Left ventricle myocardium superior (tissue), 1 donor: ENCODE measurements around the gene LCE2B. TPM values are rescaled to one million over a fixed set of nuclear protein-coding genes. Genes with fewer than 3 reads are reported as not detected.
"Not testable (repeated sequence)": the region's sequence is repeated elsewhere in the genome, so short reads cannot be mapped to it uniquely, and the experiment has no call there.

Experiments
- ATAC-seq: fragments of 200-7000 bp; cut with Tn5 transposase; one replicate; pipeline ENCODE4 v1.9.1; 2020; ENCODE audit warnings: mild to moderate bottlenecking, moderate library complexity
- DNase-seq: peaks from one replicate; pipeline ENCODE4 v3.0.0-alpha.2; 2020
- intact Hi-C: fragments of 100-400 bp; cut with micrococcal nuclease; formaldehyde crosslinking; loops from one replicate; pipeline ENCODE4 v1.11.0; 2022
- long read RNA-seq: library from polyadenylated mRNA; unstranded; transcript quantifications from one replicate; pipeline ENCODE4 v2.0.0, GENCODE V29; 2021
- total RNA-seq: library from RNA; stranded (reverse); fragmentation: NEBNext Ultra II Directional; extraction: Animal tissue kit (Norgen Biotek cat#: 25700); gene quantifications from one replicate; pipeline ENCODE4 v1.2.1, GENCODE V29; 2021
- donor health status: DM: no; HTN: yes; CAD: no; lungs with severe emphysema.

Gene LCE2B, protein sequence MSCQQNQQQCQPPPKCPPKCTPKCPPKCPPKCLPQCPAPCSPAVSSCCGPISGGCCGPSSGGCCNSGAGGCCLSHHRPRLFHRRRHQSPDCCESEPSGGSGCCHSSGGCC
- total RNA-seq, result not detected
- long read RNA-seq, result 0 reads

GRCh38 chr1:152685823-152686222 lies at the start of gene LCE2B:
Gene LCE2B, plus strand, starts transcription at chr1:152686123. Its CDS starts 721 bp downstream, at chr1:152686844.
- intact Hi-C loops, ATAC-seq, DNase-seq: not testable (repeated sequence)

- no peak for ATAC-seq
Measured at GRCh38 chr1:152640351-152640750, 45.6 kb upstream of the LCE2B start.

DNA sequence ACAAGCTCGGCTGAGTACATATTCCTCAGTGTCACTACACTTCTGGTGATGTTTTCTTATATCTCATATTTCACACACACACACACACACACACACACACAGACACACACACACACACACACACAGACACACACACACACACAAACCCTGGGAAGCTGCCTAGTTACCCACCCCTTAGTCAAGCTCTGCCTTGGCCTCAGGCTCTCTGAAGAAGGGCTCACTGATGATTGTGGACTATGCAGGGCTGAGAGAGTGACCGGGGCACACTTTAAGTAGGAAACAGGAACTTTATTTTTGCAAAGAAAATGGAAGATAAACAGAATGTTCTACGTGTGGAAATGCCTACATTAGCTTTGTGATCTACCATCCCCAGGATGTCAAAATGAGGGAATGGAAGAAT lies 42.0 kb upstream of the LCE2B start:
- DNase-seq (no peak), ATAC-seq (no peak)
- intact Hi-C loops, result no loop called here

More at GRCh38 chr1:152640351-152640750, 45.6 kb upstream of the LCE2B start:
- no peak for DNase-seq
- intact Hi-C loops, result no loop called here

DNA sequence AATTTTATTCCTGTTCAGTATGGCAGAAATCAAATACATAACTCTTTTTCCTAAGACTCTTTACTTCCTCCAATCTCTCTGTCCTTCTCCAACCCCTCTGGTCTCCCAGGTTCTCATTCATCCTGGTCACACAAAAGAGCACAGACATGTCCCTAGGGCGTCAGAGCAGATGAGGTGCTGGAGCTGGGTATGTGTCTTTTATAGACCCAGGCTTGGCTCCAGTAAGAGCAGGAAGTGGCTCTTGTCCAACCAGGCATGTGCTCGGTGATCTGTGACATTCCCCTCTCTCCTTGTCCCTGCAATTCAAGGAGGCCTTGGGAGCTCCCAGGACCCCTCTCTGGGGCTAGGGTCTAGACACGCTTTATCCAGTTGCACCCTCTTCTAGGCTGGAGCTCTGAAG lies 40.8 kb upstream of the LCE2B start:
- DNase-seq (no peak), ATAC-seq (no peak)
- intact Hi-C loops, result no loop called here

GRCh38 chr1:152646656-152647055 lies 39.3 kb upstream of the LCE2B start:
- no peak for DNase-seq
- intact Hi-C loops, result no loop called here
- ATAC-seq, result no peak

DNA sequence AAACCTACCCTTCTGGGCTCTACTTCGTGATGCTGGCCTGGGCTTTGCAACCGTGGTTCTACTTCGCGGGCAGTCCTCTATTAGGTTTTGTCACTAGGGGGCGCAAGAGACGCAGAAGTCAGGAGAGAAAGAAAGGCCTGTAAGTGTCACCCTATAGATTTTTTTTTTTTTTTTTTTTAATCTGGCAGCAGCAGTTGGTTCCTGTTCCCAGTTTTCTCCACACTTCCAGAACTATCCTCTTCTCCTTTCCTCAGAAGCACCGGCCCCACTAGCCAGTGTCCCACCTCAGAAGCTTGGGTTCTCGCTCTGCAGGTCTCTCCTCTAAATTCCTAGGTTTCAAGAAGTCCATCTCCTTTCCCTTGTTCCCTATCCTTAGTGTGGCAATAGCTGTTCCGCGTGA lies 31.8 kb upstream of the LCE2B start:
- DNase-seq, result no peak
- intact Hi-C loops, result no loop called here
- ATAC-seq, result no peak

GRCh38 chr1:152656459-152656858 lies 29.5 kb upstream of the LCE2B start:
- no peak for DNase-seq
- intact Hi-C loops, result no loop called here

GRCh38 chr1:152657677-152658076 lies 28.2 kb upstream of the LCE2B start:
- DNase-seq (no peak), ATAC-seq (no peak)
- intact Hi-C loops, result no loop called here

More at GRCh38 chr1:152656459-152656858, 29.5 kb upstream of the LCE2B start:
- ATAC-seq, result no peak

GRCh38 chr1:152658649-152659048 lies 27.3 kb upstream of the LCE2B start:
- ATAC-seq (no peak), DNase-seq (no peak)
- intact Hi-C loops, result no loop called here

- ATAC-seq (no peak), DNase-seq (no peak)
- intact Hi-C loops, result no loop called here
Measured at GRCh38 chr1:152663098-152663497, 22.8 kb upstream of the LCE2B start, which contains the start of gene LCE2D. Gene LCE2D, plus strand, starts transcription at chr1:152663380. Its CDS starts 726 bp downstream, at chr1:152664106.

- DNase-seq, intact Hi-C loops, ATAC-seq: not testable (repeated sequence)
Measured at GRCh38 chr1:152666171-152666570, 19.8 kb upstream of the LCE2B start.

DNA sequence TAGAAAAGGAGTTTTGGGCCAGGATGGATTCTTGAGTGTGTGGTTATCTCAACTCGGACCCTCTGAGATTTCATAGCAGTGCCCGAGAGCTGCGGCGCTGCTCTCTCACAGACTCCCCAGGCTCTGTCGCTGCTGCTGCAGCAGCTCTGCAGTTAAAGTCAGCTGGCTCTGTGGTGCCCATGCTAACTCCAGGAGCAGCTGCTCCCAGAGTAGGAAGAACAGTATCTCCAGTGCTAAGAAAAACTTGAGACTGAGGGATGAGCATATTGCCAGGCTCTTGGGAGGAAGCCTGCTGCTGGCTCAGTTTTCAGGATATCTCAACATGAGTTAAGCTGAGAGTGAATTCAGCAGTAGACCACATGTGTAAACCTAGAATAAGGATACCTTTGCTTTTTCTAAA lies 18.3 kb upstream of the LCE2B start:
- no peak for ATAC-seq
- DNase-seq, result no peak
- intact Hi-C loops, result no loop called here

DNA sequence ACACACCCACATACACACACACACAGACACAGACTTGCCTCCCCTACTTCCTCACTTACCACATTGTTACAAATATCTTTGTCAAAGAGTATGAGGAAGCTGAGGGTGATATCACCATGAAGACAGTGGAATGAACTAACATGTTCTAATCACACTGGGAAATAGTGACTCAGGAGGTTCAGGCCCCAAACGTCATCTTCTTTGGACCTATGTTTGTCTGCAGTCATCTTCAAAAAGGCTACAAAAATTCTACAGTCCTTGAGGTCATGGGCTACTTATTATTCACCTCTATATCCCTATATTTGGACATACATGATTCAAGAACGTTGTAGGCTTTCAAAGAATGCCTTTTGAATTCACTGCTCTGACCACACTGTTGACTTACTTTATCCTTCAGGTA lies 12.9 kb upstream of the LCE2B start:
- ATAC-seq (no peak), DNase-seq (no peak)
- intact Hi-C loops, result no loop called here

DNA sequence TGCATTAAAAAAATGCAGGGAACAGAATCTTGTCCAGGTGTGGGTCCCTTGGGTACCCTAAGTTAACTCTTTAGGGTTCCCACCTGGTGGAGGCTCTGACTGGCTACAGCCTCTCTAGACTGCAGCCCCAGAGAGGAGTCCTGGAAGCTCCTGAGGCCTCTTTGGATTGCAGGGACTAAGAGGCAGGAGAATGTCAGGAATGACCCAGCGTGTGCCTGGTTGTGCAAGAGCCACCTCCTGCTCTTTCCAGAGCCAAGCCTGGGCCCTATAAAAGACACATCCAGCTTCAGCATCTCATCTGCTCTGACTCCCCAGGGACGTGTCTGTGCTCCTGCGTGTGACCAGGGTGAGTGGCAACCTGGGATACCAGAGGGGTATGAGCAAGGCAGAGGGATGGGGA lies 10.9 kb upstream of the LCE2B start, which contains the start of gene LCE2C:
Gene LCE2C (plus strand): TSS at position 297 of the 400 bp plus-strand sequence. CDS start 737 bp downstream, outside the sequence.
- intact Hi-C loops, ATAC-seq, DNase-seq: not testable (repeated sequence)

GRCh38 chr1:152679459-152679858 lies 6.5 kb upstream of the LCE2B start:
- intact Hi-C loops, result no loop called here
- ATAC-seq, result peak; percentile 58
- DNase-seq, result no peak

DNA sequence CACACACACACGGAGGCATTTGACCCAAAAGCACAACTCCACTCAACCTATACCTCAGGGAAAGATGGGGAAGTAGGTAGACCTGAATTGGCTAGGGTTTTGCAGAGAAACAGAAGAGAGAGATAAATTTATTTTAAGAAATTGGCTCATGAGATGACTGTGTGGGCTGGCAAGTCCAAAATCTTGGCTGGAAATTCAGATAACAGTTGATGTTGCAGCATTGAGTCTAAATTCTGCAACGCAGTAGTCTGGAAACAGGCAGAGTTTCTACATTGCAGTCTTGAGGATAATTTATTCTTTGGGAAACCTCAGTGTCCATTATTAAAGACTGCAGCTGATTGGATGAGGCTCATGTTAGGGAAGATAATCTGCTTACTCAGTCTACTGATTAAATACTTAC lies 4.3 kb upstream of the LCE2B start:
- intact Hi-C loops, result no loop called here
- DNase-seq, result no peak
- ATAC-seq, result no peak

DNA sequence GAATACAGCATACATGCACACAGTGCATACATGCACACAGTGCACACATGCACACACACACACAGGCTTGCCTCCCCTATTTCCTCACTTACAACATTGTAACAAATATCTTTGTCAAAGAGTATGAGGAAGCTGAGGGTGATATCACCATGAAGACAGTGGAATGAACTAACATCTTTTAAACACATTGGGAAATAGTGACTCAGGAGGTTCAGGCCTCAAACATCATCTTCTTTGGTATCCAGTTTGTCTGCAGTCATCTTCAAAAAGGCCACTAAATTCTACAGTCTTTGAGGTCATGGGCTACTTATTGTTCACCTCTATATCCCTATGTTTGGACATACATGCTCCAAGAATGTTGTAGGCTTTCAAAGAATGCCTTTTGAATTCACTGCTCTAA lies 2.1 kb upstream of the LCE2B start:
- ATAC-seq, result no peak
- no peak for DNase-seq
- intact Hi-C loops, result no loop called here

DNA sequence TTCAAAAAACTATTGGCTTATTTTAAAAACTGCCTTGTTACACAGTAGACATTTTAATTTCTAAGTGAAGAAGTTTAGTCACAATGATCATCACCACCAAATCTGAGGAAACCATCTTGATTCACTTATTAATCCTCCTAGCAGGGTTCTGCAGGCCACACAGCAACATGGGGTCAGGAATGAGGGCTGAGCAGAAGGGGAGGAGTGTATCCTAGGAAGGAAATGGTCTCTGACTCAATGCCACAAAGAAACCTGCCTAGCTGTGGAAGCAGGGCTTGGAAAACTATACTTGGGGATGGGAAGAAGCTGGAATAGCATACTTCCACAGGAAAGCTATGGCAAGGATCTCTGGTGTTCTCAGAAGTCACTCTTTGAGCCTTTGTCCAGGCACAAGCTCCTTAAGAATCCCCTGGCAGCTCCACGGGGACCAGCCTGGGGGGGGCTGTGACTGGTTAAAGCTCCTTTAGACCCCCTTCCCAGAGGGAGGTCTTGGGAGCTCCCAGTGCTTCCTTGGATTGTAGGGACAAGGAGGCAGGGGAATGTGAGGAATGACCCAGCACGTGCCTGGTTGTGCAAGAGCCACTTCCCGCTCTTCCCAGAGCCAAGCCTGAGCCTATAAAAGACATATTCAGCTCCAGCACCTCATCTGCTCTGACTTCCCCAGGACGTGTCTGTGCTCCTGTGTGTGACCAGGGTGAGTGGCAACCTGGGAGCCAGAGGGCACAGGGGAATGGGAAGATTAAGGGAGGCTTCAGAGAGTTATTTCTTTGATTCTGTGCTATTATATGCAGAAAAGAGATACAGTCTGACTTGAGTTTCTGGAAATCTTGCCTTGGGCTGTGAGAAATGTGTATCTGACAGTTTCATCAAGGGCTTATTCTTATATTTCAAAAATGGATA lies 12.0 kb downstream of the LCE2B start, which contains the start of gene LCE2A:
Gene LCE2A (plus strand): TSS at position 645 of the 900 bp plus-strand sequence. CDS start 557 bp downstream, outside the sequence.
- intact Hi-C loops, result no loop called here
- no peak for DNase-seq
- ATAC-seq, result no peak

- ATAC-seq (no peak), DNase-seq (no peak)
- intact Hi-C loops, result no loop called here
Measured at GRCh38 chr1:152699746-152700145, 13.8 kb downstream of the LCE2B start.

- DNase-seq (no peak), ATAC-seq (no peak)
- intact Hi-C loops, result no loop called here
Measured at GRCh38 chr1:152707860-152708259, 21.9 kb downstream of the LCE2B start, which contains the start of gene LCE4A. Gene LCE4A, plus strand, starts transcription at chr1:152708160. Its CDS starts 916 bp downstream, at chr1:152709076.
